Islet of Langerhans (tissue), 1 donor: ENCODE data around the gene ALKBH4.
"Not testable (repeated sequence)": the region's sequence is repeated elsewhere in the genome, so short reads cannot be mapped to it uniquely, and the experiment has no call there.

ENCODE experiments used
- FAIRE-seq: peaks from one replicate; lab custom pipeline; 2011; peaks lifted over from hg19 to GRCh38; lab: Jason Lieb, UNC

Gene ALKBH4

DNA sequence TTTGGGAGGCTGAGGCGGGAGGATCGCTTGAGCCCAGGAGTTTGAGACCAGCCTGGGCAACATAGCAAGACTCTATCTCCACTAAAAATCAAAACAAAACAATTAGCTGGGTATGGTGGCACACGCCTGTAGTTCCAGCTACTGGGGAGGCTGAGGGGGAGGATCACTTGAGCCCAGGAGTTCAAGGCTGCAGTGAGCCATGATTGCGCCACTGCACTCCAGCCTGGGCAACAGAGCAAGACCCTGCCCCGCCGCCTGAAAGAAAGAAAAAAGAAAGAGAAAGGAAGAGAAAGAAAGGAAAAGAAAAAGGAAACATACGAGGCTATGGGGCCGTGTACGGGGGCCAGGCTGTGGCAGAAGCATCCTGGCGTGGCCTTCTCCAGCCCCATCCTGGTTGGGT lies 9.7 kb downstream of the ALKBH4 start:
- FAIRE-seq, result not testable (repeated sequence)

DNA sequence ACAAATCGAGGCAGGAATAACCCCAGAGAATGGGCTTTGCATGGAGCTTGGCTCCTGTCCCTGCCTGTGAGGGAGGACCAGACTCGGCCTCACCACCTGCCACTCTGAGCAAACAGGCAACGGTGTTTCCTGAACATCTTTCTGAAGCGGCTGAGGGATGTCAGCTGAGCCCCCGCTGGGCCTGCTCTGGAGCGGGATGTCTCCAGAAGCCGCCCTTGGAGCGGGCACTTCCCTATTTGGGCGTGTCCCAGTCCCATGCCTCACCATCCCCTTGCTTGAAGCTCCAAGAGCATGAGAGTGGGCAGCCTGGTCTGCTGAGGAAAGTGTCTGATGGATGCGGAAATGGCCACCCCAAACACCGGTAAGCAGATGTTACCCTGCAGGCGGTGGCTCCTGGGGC lies 10.2 kb downstream of the ALKBH4 start:
- FAIRE-seq, result no peak

DNA sequence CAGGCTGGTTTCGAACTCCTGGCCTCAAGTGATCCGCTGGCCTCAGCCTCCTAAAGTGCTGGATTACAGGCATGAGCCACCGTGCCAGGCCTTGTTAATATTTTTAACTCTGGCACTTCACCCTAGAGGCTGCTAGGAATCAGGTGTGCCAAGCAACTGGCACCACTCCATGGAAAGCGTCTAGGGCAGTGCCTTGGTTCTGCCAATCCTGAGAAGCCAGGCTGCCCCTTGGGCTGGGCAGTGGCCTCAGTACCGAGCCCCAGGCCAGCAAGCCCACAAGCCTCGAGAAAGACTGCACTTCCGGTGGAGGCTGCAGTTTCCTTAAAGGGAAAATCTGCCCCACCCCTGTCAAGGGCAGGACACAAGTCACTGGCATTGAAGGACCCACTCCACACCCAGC lies 11.3 kb downstream of the ALKBH4 start:
- no peak for FAIRE-seq

DNA sequence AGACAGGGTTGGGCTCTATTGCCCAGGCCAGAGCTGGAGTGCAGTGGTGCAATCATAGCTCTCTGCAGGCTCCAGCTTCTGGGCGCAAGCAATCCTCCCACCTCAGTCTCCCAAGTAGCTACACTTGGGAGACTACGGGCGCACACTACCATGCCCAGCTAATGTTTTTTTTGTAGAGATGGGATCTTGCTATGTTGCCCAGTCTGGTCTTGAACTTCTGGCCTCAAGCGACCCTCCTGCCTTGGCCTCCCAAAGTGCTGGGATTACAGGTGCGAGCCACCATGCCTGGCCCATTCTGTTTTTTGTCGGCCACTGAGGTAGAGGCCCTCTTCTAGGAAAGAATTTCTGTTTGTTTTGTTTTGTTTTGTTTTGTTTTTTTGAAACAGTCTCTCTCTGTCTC lies 12.2 kb downstream of the ALKBH4 start:
- no peak for FAIRE-seq

DNA sequence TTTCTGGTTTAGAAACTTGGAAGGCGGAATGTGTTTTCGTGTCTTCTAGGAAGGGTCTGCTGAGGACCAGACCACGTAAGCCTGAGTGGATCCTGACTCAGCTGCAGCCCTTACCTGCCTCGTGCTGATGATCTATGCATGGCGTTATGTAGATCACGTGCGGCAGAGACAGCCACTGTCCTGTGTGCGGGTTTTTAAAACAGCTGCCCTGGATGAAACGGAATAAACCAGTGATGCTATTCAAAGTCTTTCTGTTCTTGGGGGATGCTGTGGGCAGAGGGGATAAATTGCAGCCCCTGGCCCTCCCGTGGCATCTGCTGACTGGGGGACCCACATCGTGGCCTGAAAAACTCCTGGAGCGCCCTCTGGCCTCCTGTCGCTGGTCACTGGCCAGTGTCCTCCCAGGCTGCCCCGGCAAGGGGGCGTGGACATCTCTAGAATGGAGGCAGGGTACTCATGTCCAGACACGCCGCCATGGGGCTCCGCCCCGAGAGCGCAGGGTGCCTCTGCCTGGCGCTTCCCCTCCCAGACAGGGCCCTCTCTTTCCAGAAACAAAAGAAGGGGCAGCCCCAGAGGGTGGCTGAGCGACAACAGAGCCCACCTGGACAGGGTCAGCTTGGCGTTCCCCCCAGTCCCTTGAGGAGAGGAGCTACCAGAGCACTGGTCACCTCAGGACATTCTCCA lies 13.2 kb downstream of the ALKBH4 start:
- FAIRE-seq, result no peak

DNA sequence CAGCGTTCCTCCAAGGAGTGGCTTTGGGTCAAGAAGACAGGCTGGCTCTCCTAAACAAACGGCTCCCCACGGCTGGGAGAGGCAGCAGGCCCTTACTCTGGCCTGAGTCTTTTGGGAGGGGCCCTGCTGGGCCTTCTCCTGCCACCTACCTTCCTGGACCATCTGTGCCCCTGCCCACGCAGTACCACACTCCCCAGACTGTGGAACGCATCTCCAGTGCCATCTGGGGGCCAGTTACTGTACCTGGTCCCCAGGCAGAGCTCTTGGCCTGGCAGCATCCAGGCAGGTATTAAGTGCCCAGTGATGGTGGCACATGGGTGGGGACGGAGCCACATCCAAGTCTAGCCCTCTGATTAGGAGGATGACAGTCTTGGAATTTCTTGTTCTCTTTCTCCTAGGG lies 14.4 kb downstream of the ALKBH4 start:
- no peak for FAIRE-seq

DNA sequence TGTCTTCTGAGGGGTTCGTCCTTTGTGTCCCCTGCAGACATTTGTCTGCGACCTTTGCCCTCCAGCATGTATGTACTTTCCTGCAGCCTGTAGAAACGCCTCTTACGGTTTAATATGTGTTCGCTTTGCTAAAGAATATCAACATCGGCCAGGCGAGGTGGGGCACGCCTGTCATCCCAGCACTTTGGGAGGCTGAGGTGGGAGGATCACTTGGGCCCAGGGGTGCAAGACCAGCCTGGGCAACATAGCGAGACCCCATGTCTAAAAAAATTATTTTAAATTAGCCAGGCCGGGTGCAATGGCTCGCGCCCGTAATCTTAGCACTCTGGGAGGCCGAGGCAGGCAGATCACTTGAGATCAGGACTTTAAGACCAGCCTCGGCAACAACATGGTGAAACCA lies 15.5 kb downstream of the ALKBH4 start:
- no peak for FAIRE-seq

DNA sequence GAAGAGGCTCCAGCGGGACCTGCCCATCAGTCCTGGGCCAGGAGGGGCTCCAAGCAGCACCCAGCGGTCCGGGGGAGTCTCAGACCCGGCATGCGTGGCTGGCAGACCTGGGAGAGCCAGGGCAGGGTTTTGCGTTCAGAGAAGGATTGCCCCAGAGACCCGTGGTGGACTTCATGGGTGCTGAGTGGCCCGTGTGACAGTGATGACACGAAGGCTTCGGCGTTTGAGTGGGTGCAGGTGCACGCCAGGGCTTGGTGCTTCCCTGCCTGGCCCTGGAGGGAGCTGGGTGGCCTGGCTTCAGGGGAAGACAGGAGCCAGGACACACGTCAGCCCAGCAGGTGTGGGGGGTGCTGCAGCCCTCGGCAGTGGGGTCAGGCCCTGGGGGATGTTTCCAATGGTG lies 17.4 kb downstream of the ALKBH4 start:
- FAIRE-seq, result no peak

DNA sequence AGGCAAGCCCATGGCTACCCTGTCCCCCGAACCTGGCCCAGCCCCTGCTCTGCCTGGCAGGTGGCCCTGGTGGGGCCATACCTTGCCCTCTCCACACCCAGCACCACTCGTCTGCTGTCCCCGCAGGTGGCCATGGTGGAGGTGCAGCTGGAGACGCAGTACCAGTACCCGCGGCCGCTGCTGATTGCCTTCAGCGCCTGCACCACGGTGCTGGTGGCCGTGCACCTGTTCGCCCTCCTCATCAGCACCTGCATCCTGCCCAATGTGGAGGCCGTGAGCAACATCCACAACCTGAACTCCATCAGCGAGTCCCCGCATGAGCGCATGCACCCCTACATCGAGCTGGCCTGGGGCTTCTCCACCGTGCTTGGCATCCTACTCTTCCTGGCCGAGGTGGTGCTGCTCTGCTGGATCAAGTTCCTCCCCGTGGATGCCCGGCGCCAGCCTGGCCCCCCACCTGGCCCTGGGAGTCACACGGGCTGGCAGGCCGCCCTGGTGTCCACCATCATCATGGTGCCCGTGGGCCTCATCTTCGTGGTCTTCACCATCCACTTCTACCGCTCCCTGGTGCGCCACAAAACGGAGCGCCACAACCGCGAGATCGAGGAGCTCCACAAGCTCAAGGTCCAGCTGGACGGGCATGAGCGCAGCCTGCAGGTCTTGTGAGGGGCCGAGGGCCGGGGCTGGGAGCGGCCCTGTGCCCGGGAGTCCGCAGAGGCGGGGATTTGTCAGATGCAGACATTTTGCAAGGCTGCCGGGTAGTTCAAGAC lies 18.1 kb downstream of the ALKBH4 start:
- FAIRE-seq, result no peak

DNA sequence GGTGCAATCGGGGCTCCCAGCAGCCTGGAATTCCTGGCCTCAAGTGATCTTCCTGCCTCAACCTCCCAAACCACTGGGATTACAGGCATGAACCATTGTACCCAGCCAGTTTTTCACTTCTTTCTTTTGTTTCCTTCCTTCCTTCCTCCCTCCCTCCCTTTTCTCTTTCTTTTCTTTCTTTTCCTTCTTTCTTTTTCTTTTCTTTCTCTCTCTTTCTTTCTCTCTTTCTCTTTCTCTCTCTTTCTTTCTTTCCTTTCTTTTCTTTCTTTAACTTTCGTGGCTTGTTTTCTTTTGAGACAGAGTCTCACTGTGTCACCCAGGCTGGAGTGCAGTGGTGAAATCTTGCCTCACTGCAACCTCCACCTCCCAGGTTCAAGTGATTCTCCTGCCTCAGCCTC lies 19.0 kb downstream of the ALKBH4 start:
- no peak for FAIRE-seq

DNA sequence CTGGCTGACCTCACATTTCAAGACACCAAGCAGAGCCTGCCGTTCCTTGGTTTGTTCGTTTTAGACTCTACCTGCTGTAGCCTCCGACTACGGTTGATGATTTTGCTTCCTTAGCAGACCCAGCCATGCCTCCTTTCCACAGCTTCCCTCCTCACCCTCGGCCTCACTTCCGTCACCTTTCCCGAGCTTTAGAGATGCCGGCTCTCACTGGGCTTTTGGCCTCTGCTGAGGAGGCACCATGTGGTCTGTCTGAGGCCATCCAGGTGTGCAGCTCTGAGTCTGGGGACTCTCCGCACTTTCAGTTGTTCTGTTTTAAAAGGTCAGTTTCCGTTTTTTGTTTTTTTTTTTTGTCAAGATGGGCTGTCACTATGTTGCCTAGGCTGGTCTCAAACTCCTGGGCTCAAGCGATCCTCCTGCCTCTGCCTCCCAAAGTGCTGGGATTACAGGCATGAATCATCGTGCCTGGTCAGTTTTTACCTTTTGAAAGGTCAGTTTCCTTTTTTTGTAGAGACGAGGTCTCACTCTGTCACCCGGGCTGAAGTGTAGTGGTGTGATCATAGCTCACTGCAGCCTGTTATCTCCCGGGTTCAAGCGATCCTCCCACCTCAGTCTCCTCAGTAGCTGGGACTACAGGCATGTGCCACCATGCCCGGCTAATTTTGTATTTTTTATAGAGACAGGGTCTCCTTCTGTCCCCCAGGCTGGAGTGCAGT lies 19.5 kb downstream of the ALKBH4 start:
- FAIRE-seq, result no peak

DNA sequence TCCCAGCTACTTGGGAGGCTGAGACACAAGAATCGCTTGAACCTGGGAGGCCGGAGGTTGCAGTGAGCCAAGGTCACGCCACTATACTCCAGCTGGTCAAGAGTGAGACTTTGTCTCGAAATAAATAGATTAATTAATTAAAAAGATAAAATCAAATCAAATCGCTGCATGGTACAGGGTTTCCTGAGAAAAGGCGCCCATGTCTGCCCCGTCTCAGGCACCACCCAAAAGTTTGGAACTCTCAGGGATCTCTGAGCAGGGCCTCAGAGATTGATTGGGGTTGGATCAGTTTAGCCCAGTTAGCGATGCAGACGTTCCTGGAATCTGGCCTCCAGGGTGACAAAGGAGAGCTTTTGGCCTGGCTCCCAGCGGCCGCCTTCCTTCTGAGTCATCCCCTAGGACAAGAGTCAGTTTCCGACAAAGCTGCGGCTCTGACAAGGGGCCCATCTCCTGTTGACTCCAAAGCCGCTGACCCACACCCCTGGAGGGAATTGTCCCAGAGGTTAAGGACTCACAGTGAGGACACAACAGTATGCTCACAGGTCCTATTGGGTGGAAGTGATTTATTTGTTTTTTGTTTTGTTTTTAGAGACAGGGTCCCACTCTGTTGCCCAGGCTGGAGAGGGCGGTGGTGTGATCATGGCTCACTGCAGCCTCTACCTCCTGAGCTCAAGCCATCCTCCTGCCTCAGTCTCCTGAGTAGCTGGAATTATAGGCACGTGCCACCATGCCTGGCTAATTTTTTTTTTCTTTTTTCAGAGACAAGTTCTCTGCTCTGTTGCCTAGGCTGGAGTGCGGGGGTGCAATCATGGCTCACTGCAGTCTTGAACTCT lies 24.5 kb downstream of the ALKBH4 start:
- FAIRE-seq, result no peak

DNA sequence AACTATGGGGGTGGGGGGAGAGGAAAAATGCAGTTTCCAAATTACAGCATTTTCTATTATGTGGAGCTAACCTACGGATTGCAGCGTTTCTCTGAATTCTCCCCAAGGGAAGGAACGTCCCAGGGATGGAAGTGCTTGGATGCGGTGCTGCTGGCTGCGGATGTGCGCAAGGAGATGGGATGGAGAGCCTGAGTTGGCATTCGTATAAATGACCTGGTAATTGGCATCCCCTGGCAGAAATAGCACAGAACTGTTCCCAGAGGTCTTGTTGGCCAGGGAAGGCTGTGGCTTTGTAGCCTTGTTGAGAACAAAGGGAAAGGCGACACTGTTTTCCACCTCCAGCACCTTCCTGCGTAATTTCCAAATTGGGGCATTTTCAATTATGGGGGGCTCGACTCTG lies 28.5 kb downstream of the ALKBH4 start:
- FAIRE-seq, result no peak

DNA sequence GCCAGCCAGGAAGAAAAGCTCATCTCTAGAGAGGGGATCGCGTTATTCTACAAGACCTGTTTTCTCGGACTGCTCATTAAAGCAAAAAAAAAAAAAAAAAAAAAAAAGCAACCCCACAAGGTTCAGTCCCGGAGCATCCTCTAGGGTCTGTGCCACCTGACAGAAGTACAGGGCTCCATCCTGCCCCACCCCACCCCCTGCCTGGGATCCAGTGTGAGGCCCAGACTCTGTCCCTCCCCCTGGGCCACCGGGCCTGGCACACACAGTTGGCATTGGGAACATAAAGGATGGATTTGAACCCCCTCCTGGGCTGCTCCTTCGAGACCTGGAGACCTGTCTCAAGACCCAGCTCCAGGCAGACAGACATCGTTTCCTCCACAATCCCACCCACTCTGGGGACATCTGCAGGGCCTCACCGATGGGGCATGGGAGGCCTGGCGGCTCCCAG lies 30.6 kb downstream of the ALKBH4 start:
- FAIRE-seq, result no peak

DNA sequence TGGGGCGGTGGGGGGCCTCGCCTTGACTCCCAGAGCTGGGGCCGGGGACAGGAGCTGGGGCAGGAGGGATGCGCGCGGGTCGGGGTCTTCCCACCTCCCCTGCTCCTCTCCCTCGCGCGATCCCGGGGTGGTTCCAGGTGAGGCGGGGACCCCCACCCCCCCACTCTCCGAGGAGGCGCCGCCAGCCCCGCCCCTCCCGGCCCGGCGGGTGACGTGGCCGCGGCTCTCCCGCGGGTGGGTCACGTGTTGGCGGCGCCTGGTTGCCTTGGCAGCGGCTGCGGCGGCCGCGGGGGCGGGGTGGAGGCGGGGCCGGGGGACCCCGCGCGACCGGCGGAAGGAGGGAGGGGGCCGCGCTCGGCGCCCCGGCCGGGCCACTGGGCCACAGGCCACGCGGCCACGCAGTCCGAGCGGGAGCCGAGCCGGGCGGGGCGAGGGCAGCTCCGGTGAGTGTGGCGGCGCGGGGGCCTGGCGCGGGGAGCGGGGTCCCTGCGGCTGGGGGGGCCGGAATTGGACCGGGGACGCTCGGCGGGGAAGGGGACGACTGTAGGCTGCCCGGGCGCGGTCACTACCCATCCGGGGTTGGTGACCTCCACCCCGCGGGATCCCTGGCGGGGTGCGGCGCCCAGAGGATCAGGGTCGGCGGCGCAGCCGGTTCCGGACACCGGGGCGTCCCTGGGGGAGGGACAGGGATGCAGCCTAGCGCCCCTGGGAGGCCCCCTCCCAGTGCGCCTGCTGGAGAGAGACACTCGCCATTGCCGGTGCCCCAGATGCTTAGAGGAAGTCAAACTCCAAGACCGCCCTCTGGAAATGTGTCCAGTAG lies 31.2 kb downstream of the ALKBH4 start, which contains the start of gene ORAI2:
Gene ORAI2, plus strand, starts transcription at position 357 of the 820 bp plus-strand sequence. CDS start 5,382 bp downstream, outside the sequence.
- FAIRE-seq, result no peak

DNA sequence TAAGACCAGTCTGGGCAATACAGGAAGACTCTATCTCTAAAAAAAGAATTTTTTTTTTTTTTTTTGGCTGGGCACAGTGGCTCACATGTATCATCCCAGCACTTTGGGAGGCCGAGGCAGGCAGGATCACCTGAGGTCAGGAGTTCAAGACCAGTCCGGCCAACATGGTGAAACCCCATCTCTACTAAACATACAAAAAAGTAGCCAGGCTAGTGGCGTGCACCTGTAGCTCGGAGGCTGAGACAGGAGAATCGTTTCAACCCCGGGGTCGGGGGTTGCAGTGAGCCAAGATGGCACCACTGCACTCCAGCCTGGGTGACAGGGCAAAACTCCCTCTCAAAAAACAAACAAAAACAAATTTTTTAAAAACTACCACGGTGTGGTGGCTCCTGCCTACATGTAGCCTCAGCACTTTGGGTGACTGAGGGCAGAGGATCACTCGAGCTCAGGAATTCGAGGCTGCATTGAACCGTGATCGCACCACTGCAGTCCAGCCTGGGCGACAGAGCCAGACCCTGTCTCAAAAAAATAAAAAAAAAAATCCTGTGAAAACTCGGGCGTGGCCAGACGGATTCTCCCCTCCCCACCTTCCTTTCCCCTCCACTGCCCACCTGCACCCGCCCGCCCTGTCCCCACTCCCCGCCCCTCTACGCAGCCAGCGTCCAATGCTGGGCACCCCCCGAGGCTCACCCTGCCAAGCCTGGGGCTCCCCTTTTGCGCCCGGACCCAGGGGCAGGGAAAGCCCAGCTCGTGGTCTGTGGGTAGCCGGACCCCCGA lies 32.0 kb downstream of the ALKBH4 start:
- no peak for FAIRE-seq

DNA sequence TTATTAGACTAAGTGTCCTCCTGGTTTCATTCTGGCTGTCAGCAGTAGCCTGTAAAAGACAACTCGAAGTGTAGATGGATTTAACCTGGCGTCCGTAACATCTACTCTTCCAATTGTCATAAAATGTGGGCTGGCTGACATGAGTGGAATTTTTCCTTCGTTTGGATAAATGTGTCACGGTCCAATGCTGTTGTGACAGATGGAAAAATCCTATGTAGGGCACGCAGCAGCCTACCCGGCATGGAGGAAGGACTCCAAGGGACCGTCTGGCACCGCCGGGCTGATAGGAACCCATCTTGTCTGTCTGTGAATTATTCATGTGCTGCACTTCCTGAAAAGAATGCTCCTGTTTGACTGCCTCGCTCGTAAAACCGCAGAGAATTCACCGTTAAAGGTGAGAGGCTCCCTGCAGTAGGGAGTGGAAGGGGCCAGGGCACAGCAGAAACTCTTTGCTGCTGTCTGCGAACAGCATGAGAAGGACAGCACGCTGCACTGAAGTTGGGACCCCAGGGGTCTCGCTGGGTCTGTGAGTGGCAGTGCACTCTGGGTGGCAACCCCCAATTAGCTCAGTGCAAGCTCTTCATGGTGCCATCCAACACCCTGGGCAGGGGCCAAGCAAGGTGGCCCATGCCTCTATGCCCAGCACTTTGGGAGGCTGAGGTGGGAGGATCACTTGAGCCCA lies 32.9 kb downstream of the ALKBH4 start:
- no peak for FAIRE-seq

DNA sequence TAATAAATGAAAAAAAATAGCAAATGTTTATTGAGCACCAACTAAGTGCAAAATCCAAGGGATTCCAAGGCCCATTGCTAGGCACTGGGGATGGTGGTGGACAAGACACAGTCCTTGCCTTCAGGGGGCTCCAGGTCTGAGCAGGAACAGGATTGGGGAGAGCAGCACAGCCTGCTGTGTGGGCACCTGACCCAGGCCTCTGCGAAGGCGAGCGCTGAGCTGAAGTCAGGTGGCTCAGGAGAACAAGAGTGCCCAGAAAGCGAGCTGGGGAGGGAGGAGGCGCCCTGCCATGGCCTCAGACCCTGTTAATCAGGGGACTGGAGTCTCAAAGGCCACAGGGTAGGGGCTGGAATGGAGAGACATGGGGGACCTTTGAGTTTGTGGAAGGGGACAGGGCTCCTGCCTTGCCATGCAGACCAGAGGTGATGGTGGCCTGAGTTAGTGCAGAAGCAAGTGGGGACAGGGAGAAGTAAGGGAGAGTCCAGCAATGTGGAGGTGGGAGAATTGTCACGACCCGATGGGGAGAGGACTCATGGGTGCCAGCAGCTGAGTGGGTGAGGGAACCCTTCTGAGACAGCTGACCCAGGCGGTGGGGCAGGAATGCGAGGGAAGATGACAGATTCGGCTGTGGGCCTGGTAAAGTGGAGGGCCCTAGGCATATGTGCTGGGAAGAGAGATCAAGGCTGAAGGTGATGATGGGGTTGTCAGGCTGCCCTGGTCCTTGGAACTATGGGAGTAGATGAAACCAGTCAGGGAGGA lies 35.3 kb downstream of the ALKBH4 start:
- FAIRE-seq, result no peak

DNA sequence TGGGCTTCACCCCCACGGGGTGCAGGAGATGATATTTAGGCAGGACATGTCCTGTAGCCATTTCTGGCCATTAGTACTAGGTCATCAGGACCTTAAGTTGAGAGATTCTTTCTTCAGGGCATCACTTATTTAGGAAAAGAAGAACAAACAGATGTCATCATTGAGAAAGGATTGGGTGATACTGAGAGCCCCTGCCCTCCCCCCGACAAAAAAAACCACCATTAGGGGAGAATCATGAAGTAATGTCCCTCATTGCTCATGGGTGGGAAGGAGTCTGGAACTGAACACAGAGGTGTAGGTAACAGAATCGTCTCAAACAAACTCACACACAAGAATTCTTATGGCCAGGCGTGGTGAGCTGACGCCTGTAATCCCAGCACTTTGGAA lies 37.7 kb downstream of the ALKBH4 start:
- no peak for FAIRE-seq
